IMR-90 (cell line): ENCODE results near the gene RHOF. TPM values are rescaled to one million over a fixed set of nuclear protein-coding genes. Genes with fewer than 3 reads are reported as not detected.
A peak's percentile ranks its signal among the peaks of the same experiment; 100 is the strongest.

ENCODE experiments used
- ATAC-seq: fragments of 200-7000 bp; cut with Tn5 transposase; 2 replicates; pipeline ENCODE4 v1.9.1; 2020; ENCODE audit warnings: low read depth, mild to moderate bottlenecking, moderate library complexity
- BruUV-seq: library from RNA; stranded (reverse); fragments of 400-500 nt; replicated peaks from 2 replicates; lab custom pipeline; 2021; lab: Mats Ljungman, UMichigan
- CTCF ChIA-PET: fragments of 300-600 bp; formaldehyde crosslinking; extraction: SDS; loops from one replicate; lab custom pipeline; 2021; ENCODE audit warnings: antibody characterized with exemption; lab: Yijun Ruan, JAX
- POLR2A ChIA-PET: fragments of 300-600 bp; sonication (Branson Sonifier 250); formaldehyde crosslinking; loops from one replicate; lab custom pipeline; 2022; ENCODE audit warnings: antibody characterized with exemption; ENCODE audit not compliant: unreplicated experiment; lab: Charles Lee
- DNase-seq: peaks from one replicate; pipeline ENCODE4 v3.0.0; 2013
- H2AFZ ChIP-seq: replicated peaks from 2 replicates; pipeline ENCODE3; 2013; ENCODE audit warnings: low read length, mild to moderate bottlenecking; ENCODE audit not compliant: poor library complexity
- H2AK5ac ChIP-seq: 2 replicates; pipeline ENCODE4 v1.6.1; 2013; ENCODE audit warnings: low read depth, low read length, inconsistent platforms
- H2AK9ac ChIP-seq: replicated peaks from 2 replicates; pipeline ENCODE3; 2013; ENCODE audit warnings: mild to moderate bottlenecking, low read depth, low read length, moderate library complexity; ENCODE audit not compliant: poor library complexity
- H2BK120ac ChIP-seq: 2 replicates; pipeline ENCODE4 v1.6.1; 2013; ENCODE audit warnings: low read depth, low read length, inconsistent platforms
- H2BK15ac ChIP-seq: 3 replicates; pipeline ENCODE4 v1.6.1; 2013; ENCODE audit warnings: low read depth, low read length, inconsistent platforms
- H2BK20ac ChIP-seq: 2 replicates; pipeline ENCODE4 v1.6.1; 2013; ENCODE audit warnings: low read depth, mild to moderate bottlenecking, inconsistent platforms, low read length, moderate library complexity
- H2BK5ac ChIP-seq: 2 replicates; pipeline ENCODE4 v1.6.1; 2013; ENCODE audit warnings: mild to moderate bottlenecking, low read depth, low read length, inconsistent platforms; ENCODE audit not compliant: poor library complexity, severe bottlenecking
- H3K14ac ChIP-seq: replicated peaks from 2 replicates; pipeline ENCODE4 v1.6.1; 2013; ENCODE audit warnings: low read depth, low read length, inconsistent platforms
- H3K18ac ChIP-seq: 2 replicates; pipeline ENCODE4 v1.6.1; 2013; ENCODE audit warnings: low read depth, low read length, control low read depth
- H3K23ac ChIP-seq: 2 replicates; pipeline ENCODE4 v1.6.1; 2013; ENCODE audit warnings: low read depth, low read length, inconsistent platforms
- H3K27ac ChIP-seq: 2 replicates; pipeline ENCODE4 v1.5.1; 2013; ENCODE audit warnings: mild to moderate bottlenecking, control low read depth, low read length; ENCODE audit not compliant: insufficient read depth
- H3K27me3 ChIP-seq: 2 replicates; pipeline ENCODE4 v1.6.1; 2013; ENCODE audit warnings: low read length; ENCODE audit not compliant: control insufficient read depth, insufficient read depth
- H3K36me3 ChIP-seq: 2 replicates; pipeline ENCODE4 v1.6.1; 2013; ENCODE audit warnings: low read length, mixed read lengths; ENCODE audit not compliant: control insufficient read depth, insufficient read depth
- H3K4ac ChIP-seq: 2 replicates; pipeline ENCODE4 v1.6.1; 2013; ENCODE audit warnings: low read depth, low read length, inconsistent platforms
- H3K4me1 ChIP-seq: 2 replicates; pipeline ENCODE4 v1.6.1; 2013; ENCODE audit warnings: low read length, mixed read lengths; ENCODE audit not compliant: control insufficient read depth, insufficient read depth
- H3K4me2 ChIP-seq: 2 replicates; pipeline ENCODE4 v1.6.1; 2013; ENCODE audit warnings: low read depth, mild to moderate bottlenecking, control low read depth, low read length, moderate library complexity
- H3K4me3 ChIP-seq: 2 replicates; pipeline ENCODE4 v1.5.1; 2013; ENCODE audit warnings: low read depth, mild to moderate bottlenecking, control low read depth, low read length, moderate library complexity; ENCODE audit not compliant: insufficient read depth
- H3K56ac ChIP-seq: 2 replicates; pipeline ENCODE4 v1.6.1; 2013; ENCODE audit warnings: low read length, inconsistent platforms; ENCODE audit not compliant: insufficient read depth; ENCODE audit errors: extremely low read depth
- H3K79me1 ChIP-seq, 2 experiments: 2 replicates each; pipeline ENCODE4 v1.6.1; 2013; ENCODE audit warnings: low read length in 2 of 2, inconsistent platforms in 1 of 2, low read depth in 1 of 2
- H3K9ac ChIP-seq: 2 replicates; pipeline ENCODE4 v1.6.1; 2013; ENCODE audit warnings: low read depth, low read length, control low read depth
- H3K9me1 ChIP-seq: 2 replicates; pipeline ENCODE4 v1.6.1; 2013; ENCODE audit warnings: low read length, inconsistent platforms; ENCODE audit not compliant: insufficient read depth
- H3K9me3 ChIP-seq: 2 replicates; pipeline ENCODE4 v1.6.1; 2013; ENCODE audit warnings: low read length; ENCODE audit not compliant: control insufficient read depth, insufficient read depth
- H4K20me1 ChIP-seq: 2 replicates; pipeline ENCODE4 v1.6.1; 2013; ENCODE audit warnings: low read length, inconsistent platforms; ENCODE audit not compliant: insufficient read depth
- H4K5ac ChIP-seq: 2 replicates; pipeline ENCODE4 v1.6.1; 2013; ENCODE audit warnings: mild to moderate bottlenecking, low read depth, low read length, control low read depth
- H4K8ac ChIP-seq, 2 experiments: 2 replicates each; pipeline ENCODE4 v1.6.1; 2013; ENCODE audit warnings: low read depth in 2 of 2, low read length in 2 of 2, control low read depth in 1 of 2, inconsistent platforms in 1 of 2
- H4K91ac ChIP-seq: 2 replicates; pipeline ENCODE4 v1.6.1; 2013; ENCODE audit warnings: low read depth, low read length, inconsistent platforms; ENCODE audit not compliant: insufficient read depth
- BHLHE40 ChIP-seq: fragments of 150-350 bp; IDR thresholded peaks from 2 replicates; pipeline ENCODE4 v1.6.1; 2016; ENCODE audit warnings: mild to moderate bottlenecking, low read depth, low read length
- CEBPB ChIP-seq: IDR thresholded peaks from 2 replicates; pipeline ENCODE4 v1.6.1; 2012; ENCODE audit warnings: low read depth, low read length, improper control_type of control experiment
- RAD21 ChIP-seq: IDR thresholded peaks from 2 replicates; pipeline ENCODE4 v1.6.1; 2012; ENCODE audit warnings: low read length, improper control_type of control experiment
- RFX5 ChIP-seq: IDR thresholded peaks from 2 replicates; pipeline ENCODE4 v1.8.0; 2012; ENCODE audit warnings: low read depth, mild to moderate bottlenecking, low read length, moderate library complexity
- SMC3 ChIP-seq: fragments of 150-350 bp; IDR thresholded peaks from 2 replicates; pipeline ENCODE4 v1.6.1; 2016; ENCODE audit warnings: low read depth, mild to moderate bottlenecking, antibody characterized with exemption, low read length, moderate library complexity
- WGBS, 2 experiments: methylation state at CpG; one replicate each; pipeline versions ENCODE4 v1.1.5 to v1.1.7; 2013; ENCODE audit warnings: missing lambda C conversion rate in 2 of 2; ENCODE audit not compliant: insufficient read length in 1 of 2; ENCODE audit errors: extremely low coverage in 2 of 2; 5-methylcytosine and 5-hydroxymethylcytosine counted together
- dilution Hi-C: fragments of 300-500 bp; cut with HindIII; formaldehyde crosslinking; loops from one replicate; pipeline ENCODE4 v1.14.3; 2018; ENCODE audit warnings: low sequenced_read_pairs; ENCODE audit not compliant: unreplicated experiment
- in situ Hi-C: fragments of 300-500 bp; cut with MboI; formaldehyde crosslinking; loops from 3 replicates; pipeline ENCODE4 v1.14.3; 2019; ENCODE audit warnings: low sequenced_read_pairs, inconsistent platforms, mixed read lengths
- intact Hi-C: fragments of 100-400 bp; cut with micrococcal nuclease; formaldehyde crosslinking; loops from 2 replicates; pipeline ENCODE4 v1.10.0; 2022
- polyA plus RNA-seq, 3 experiments: library from polyadenylated mRNA; depleted of rRNA; stranded (reverse); fragments of >200 nt; gene quantifications; 2 replicates each; pipeline ENCODE4 v1.2.3, GENCODE V29; 2012; ENCODE audit warnings: low replicate concordance in 1 of 3
- total RNA-seq: library from RNA; depleted of rRNA; stranded (reverse); fragments of >200 nt; gene quantifications from 2 replicates; pipeline ENCODE4 v1.2.3, GENCODE V29; 2012

The RHOF gene
- total and polyA plus RNA-seq, 2 of the 4 experiments (the other 2 are of a cell fraction) = 3.0 to 5.1 TPM

GRCh38 chr12:121812921-121813896 lies 19.7 kb upstream of the RHOF start:
- H4K20me1 ChIP-seq = peaks cover 50% of the 10 kb centered on the region
- H2BK15ac ChIP-seq = no peak overlapping the region
- H2BK5ac ChIP-seq = no peak overlapping the region
- no peak overlapping the region for H2BK20ac ChIP-seq
- H3K14ac ChIP-seq = peak overlapping the region; percentile 55; the same call in 1 of the 2 replicates
- H3K56ac ChIP-seq = no peak overlapping the region; the same call in 1 of the 2 replicates
- H3K36me3 ChIP-seq = peaks cover 69% of the 10 kb centered on the region
- H3K4ac ChIP-seq = peak overlapping the region; percentile 30; the same call in 1 of the 2 replicates
- POLR2A ChIA-PET = no interaction called here
- H3K9me1 ChIP-seq = no peaks in the 10 kb centered on the region
- CTCF ChIA-PET = interaction anchor here (4.1 kb wide), 1 partner anchor 19 kb away, joined by 49 read pairs; the partner anchor contains the start of gene RHOF
- no peak overlapping the region for H2AFZ ChIP-seq
- H3K23ac ChIP-seq = no peak overlapping the region
- TF ChIP-seq BHLHE40 = peak; percentile 51
- TF ChIP-seq CEBPB = peak; percentile 81
- TF ChIP-seq RFX5 = no peak
- no peak for TF ChIP-seq RAD21
- no peak for TF ChIP-seq SMC3
- in situ Hi-C loops = no loop called here
- no peak overlapping the region; the same call in 1 of the 2 replicates for H4K5ac ChIP-seq
- peak overlapping the region in 1 of 2 experiments; percentile 53; a peak in 2 of 4 replicates for H4K8ac ChIP-seq
- H3K9ac ChIP-seq = peak overlapping the region; percentile 53; the same call in 1 of the 2 replicates
- peak overlapping the region; percentile 52; the same call in 1 of the 2 replicates for H3K27ac ChIP-seq
- no peak for DNase-seq
- peaks cover 39 to 74% of the 10 kb centered on the region in 2 experiments for H3K79me1 ChIP-seq
- 48% methylated on average over 6 of the region's 25 CpGs; no CpG with 5 or more reads in 1 of the 2 experiments for WGBS, 2 experiments
- H3K27me3 ChIP-seq = no peaks in the 10 kb centered on the region
- 0 out of 2 replicates have a peak overlapping the region, but pooled peaks have one; percentile 33 for H2AK5ac ChIP-seq
- ATAC-seq = no peak
- peak overlapping the region; percentile 82 for H2AK9ac ChIP-seq
- no TSS peak for BruUV-seq
- peaks cover 18% of the 10 kb centered on the region for H3K4me1 ChIP-seq
- no peak overlapping the region for H3K18ac ChIP-seq
- dilution Hi-C loops = no loop called here
- peak overlapping the region; percentile 89 for H3K4me2 ChIP-seq
- H3K9me3 ChIP-seq = no peaks in the 10 kb centered on the region
- intact Hi-C loops = loop anchor here (1.0 kb wide), 3 partner anchors 18 to 75 kb away; partner anchors contain the start of gene PSMD9
- peak overlapping the region; percentile 4; the same call in 1 of the 2 replicates for H4K91ac ChIP-seq
- peak overlapping the region; percentile 50; the same call in 1 of the 2 replicates for H3K4me3 ChIP-seq
- H2BK120ac ChIP-seq = no peak overlapping the region
